Brain pericyte (primary cell): ENCODE measurements around the gene CPA1.

Experiments used
- DNase-seq: peaks from one replicate; pipeline ENCODE4 v3.0.0-alpha.2; 2012; ENCODE audit warnings: low read depth, low spot score

The CPA1 gene

GRCh38 chr7:130394421-130395195 lies 14.3 kb downstream of the CPA1 start:
- no peak for DNase-seq

- no peak for DNase-seq
Observed at GRCh38 chr7:130395421-130395820, 15.1 kb downstream of the CPA1 start.

- no peak for DNase-seq
Observed at GRCh38 chr7:130396109-130396508, 15.8 kb downstream of the CPA1 start.

- DNase-seq: no peak
Observed at GRCh38 chr7:130397051-130397757, 16.9 kb downstream of the CPA1 start.

- DNase-seq: no peak
Observed at GRCh38 chr7:130397758-130398073, 17.4 kb downstream of the CPA1 start.

- DNase-seq: no peak
Observed at GRCh38 chr7:130398526-130399090, 18.3 kb downstream of the CPA1 start.

GRCh38 chr7:130400120-130400572 lies 19.9 kb downstream of the CPA1 start:
- no peak for DNase-seq

- DNase-seq: no peak
Observed at GRCh38 chr7:130401101-130401500, 20.8 kb downstream of the CPA1 start.

- DNase-seq: no peak
Observed at GRCh38 chr7:130401578-130401977, 21.3 kb downstream of the CPA1 start.

GRCh38 chr7:130405003-130405402 lies 24.7 kb downstream of the CPA1 start:
- no peak for DNase-seq

GRCh38 chr7:130409067-130409711 lies 28.9 kb downstream of the CPA1 start:
- DNase-seq: no peak

- no peak for DNase-seq
Observed at GRCh38 chr7:130409712-130410072, 29.4 kb downstream of the CPA1 start.

- DNase-seq: no peak
Observed at GRCh38 chr7:130410868-130411541, 30.7 kb downstream of the CPA1 start.

GRCh38 chr7:130413201-130413600 lies 32.9 kb downstream of the CPA1 start:
- DNase-seq: no peak

- no peak for DNase-seq
Observed at GRCh38 chr7:130415006-130415405, 34.7 kb downstream of the CPA1 start.

- DNase-seq: no peak
Observed at GRCh38 chr7:130417213-130417612, 36.9 kb downstream of the CPA1 start.

- DNase-seq: no peak
Observed at GRCh38 chr7:130418306-130418705, 38.0 kb downstream of the CPA1 start.

GRCh38 chr7:130419658-130420057 lies 39.4 kb downstream of the CPA1 start:
- no peak for DNase-seq

GRCh38 chr7:130420943-130421578 lies 40.8 kb downstream of the CPA1 start:
- DNase-seq: no peak

- no peak for DNase-seq
Observed at GRCh38 chr7:130421684-130422083, 41.4 kb downstream of the CPA1 start.

GRCh38 chr7:130423501-130424037 lies 43.3 kb downstream of the CPA1 start:
- no peak for DNase-seq
